ENCODE measurements around the gene TMEM63A.

The TMEM63A gene

GRCh38 chr1:225860107-225860506 is 22.1 kb downstream of the TMEM63A start:
- TF ChIP-seq EZH2phosphoT487 (conservative IDR thresholded peaks at IDR 0.05; ENCODE audit: low read length) (no peak), CTCF (IDR thresholded peaks at IDR 0.05; ENCODE audit: insufficient read depth, low read length, poor library complexity, severe bottlenecking) (no peak)
- H4K20me1 ChIP-seq (ENCODE audit: low read depth, low read length): no peaks in the 10 kb centered on the region
- no peak overlapping the region for H3K4me3 ChIP-seq (ENCODE audit: insufficient read depth, low read length, poor library complexity, severe bottlenecking)
- H3K36me3 ChIP-seq (ENCODE audit: low read length): no peaks in the 10 kb centered on the region
- no peak overlapping the region for H3K4me2 ChIP-seq (ENCODE audit: low read depth, low read length, poor library complexity, severe bottlenecking)
- no peaks in the 10 kb centered on the region for H3F3A ChIP-seq (ENCODE audit: insufficient read depth)
- no peak overlapping the region for H3K27ac ChIP-seq (ENCODE audit: low read depth, low read length)
- no peaks in the 10 kb centered on the region for H3K27me3 ChIP-seq (ENCODE audit: low read length)
- no peaks in the 10 kb centered on the region for H3K9me2 ChIP-seq (replicated peaks; ENCODE audit: insufficient read depth, low read length)
- H3K9ac ChIP-seq (ENCODE audit: low read length): no peak overlapping the region
- H2AFZ ChIP-seq (ENCODE audit: low read depth, low read length, severe bottlenecking): no peak overlapping the region
- H3K9me3 ChIP-seq (ENCODE audit: insufficient read depth, low read length): no peaks in the 10 kb centered on the region
- H3K79me2 ChIP-seq (ENCODE audit: insufficient read depth, low read length): no peaks in the 10 kb centered on the region

- H3K27ac ChIP-seq (ENCODE audit: low read depth, low read length): no peak overlapping the region
- H3K9me3 ChIP-seq (ENCODE audit: insufficient read depth, low read length): no peaks in the 10 kb centered on the region
- H3K27me3 ChIP-seq (ENCODE audit: low read length): no peaks in the 10 kb centered on the region
- no peaks in the 10 kb centered on the region for H3K9me2 ChIP-seq (replicated peaks; ENCODE audit: insufficient read depth, low read length)
- no peak for TF ChIP-seq EZH2phosphoT487 (conservative IDR thresholded peaks at IDR 0.05; ENCODE audit: low read length)
- no peak for TF ChIP-seq CTCF (IDR thresholded peaks at IDR 0.05; ENCODE audit: insufficient read depth, low read length, poor library complexity, severe bottlenecking)
- no peak overlapping the region for H3K9ac ChIP-seq (ENCODE audit: low read length)
- H3K4me3 ChIP-seq (ENCODE audit: insufficient read depth, low read length, poor library complexity, severe bottlenecking): no peak overlapping the region
- no peak overlapping the region for H3K4me2 ChIP-seq (ENCODE audit: low read depth, low read length, poor library complexity, severe bottlenecking)
- H3F3A ChIP-seq (ENCODE audit: insufficient read depth): no peaks in the 10 kb centered on the region
- no peaks in the 10 kb centered on the region for H3K36me3 ChIP-seq (ENCODE audit: low read length)
- no peaks in the 10 kb centered on the region for H3K79me2 ChIP-seq (ENCODE audit: insufficient read depth, low read length)
- no peaks in the 10 kb centered on the region for H4K20me1 ChIP-seq (ENCODE audit: low read depth, low read length)
- H2AFZ ChIP-seq (ENCODE audit: low read depth, low read length, severe bottlenecking): no peak overlapping the region
These were observed 23.0 kb downstream of the TMEM63A start for GRCh38 chr1:225859151-225859550.

DNA sequence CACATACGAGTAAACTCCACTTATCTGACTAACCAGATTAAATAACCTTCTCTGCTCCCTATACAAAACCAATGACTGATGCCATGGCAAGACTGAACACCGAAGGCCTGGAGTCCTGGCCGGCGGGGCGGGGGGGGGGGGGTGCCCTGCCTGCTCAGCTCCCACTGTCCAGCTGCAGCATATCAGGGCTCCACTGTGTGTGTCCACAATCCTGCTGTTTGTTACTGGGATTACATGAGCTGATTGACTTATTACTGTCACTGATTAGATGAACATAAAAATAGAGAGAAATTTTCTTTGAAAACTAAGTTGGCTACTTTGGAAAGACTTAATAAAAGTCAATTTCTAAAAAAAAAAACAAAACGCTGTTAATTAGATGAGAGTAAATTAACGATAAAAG is 24.9 kb downstream of the TMEM63A start:
- no peaks in the 10 kb centered on the region for H3K36me3 ChIP-seq (ENCODE audit: low read length)
- no peak overlapping the region for H3K4me3 ChIP-seq (ENCODE audit: insufficient read depth, low read length, poor library complexity, severe bottlenecking)
- TF ChIP-seq EZH2phosphoT487 (conservative IDR thresholded peaks at IDR 0.05; ENCODE audit: low read length): no peak
- no peak for TF ChIP-seq CTCF (IDR thresholded peaks at IDR 0.05; ENCODE audit: insufficient read depth, low read length, poor library complexity, severe bottlenecking)
- H3K9me2 ChIP-seq (replicated peaks; ENCODE audit: insufficient read depth, low read length): no peaks in the 10 kb centered on the region
- no peaks in the 10 kb centered on the region for H4K20me1 ChIP-seq (ENCODE audit: low read depth, low read length)
- H3K79me2 ChIP-seq (ENCODE audit: insufficient read depth, low read length): no peaks in the 10 kb centered on the region
- no peaks in the 10 kb centered on the region for H3K9me3 ChIP-seq (ENCODE audit: insufficient read depth, low read length)
- no peak overlapping the region for H2AFZ ChIP-seq (ENCODE audit: low read depth, low read length, severe bottlenecking)
- no peak overlapping the region for H3K27ac ChIP-seq (ENCODE audit: low read depth, low read length)
- H3K27me3 ChIP-seq (ENCODE audit: low read length): no peaks in the 10 kb centered on the region
- no peak overlapping the region for H3K9ac ChIP-seq (ENCODE audit: low read length)
- no peaks in the 10 kb centered on the region for H3F3A ChIP-seq (ENCODE audit: insufficient read depth)
- H3K4me2 ChIP-seq (ENCODE audit: low read depth, low read length, poor library complexity, severe bottlenecking): no peak overlapping the region

Data from SU-DHL-6 (cell line).